HG03097 (cell line): ENCODE results near the gene APRT.
"Not testable (repeated sequence)": the region's sequence is repeated elsewhere in the genome, so short reads cannot be mapped to it uniquely, and the experiment has no call there.

Experiments used
- ATAC-seq: cut with Tn5 transposase; IDR thresholded peaks from one replicate; pipeline ENCODE4 v1.9.1; 2021; ENCODE audit not compliant: unreplicated experiment, low FRiP score

APRT gene

GRCh38 chr16:88824256-88825077 lies 12.7 kb upstream of the APRT start:
- no peak for ATAC-seq

DNA sequence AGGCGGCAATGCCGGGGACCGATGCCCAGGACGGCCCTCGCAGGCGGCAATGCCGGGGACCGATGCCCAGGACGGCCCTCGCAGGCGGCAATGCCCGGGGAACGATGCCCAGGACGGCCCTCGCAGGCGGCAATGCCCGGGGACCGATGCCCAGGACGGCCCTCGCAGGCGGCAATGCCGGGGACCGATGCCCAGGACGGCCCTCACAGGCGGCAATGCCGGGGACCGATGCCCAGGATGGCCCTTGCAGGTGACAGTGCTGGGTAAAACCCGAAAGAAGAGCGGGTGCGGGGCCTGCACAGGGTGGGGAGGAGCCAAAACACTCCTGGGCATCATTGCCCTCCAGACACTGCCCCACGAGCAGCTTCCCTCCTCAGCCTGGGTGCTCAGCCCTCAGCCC lies 11.9 kb upstream of the APRT start:
- ATAC-seq, result not testable (repeated sequence)

- no peak for ATAC-seq
Measured at GRCh38 chr16:88822281-88823040, 10.7 kb upstream of the APRT start.

DNA sequence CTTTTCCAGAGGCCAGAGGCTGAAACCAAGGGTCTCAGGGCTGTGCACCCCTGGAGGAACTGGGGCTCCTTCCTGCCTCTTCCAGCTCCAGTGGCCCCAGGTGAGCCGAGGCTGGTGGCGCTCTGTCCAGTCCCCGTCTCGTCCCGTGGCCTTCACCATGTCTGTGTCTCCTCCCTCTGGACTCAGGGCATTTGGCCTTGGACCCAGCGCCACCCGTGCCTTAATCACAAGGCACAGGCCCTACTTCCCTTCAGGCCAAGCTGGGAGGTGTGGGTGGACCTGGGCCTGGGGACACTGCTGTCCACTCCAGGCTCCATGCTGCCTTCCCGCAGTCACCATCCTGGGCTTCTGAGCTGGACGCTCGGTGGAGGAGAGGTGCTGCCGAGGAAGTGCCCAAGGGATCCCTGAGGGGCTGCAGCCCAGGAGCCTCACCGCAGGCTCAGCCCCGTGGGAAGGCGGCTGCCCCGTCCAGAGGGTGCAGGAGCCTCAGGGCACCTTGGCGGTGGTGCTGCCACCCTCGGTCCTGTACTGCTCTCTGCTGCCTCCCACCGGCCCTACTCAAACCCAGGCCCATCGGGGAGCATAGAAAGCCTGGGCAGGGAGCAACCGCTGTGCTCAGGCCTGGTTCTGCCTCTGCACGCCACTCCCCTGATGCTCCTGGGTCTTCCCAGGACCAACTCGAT lies 9.6 kb upstream of the APRT start:
- ATAC-seq, result no peak

GRCh38 chr16:88820385-88821025 lies 8.8 kb upstream of the APRT start:
- no peak for ATAC-seq

DNA sequence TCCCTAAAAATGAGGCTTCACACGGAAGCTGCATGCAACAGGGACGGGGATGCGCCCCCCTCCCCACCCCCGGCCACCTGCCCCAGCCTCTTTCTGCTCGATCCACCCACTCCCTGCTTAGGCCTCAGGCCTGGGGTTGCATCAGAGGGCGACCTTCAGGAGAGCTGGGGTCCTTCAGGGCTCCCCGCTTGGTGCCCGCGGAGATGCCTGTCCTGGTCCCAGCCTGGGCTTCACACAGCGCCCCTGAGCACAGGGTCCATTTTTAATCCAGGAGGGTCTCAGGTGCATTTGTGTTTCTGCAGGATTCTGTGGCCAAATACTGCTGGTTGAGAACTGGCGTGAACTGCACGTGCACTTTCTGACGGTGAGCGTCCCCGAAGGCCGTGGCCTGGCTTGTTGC lies 7.4 kb upstream of the APRT start:
- no peak for ATAC-seq

- ATAC-seq, result no peak
Measured at GRCh38 chr16:88818575-88818874, 6.8 kb upstream of the APRT start.

DNA sequence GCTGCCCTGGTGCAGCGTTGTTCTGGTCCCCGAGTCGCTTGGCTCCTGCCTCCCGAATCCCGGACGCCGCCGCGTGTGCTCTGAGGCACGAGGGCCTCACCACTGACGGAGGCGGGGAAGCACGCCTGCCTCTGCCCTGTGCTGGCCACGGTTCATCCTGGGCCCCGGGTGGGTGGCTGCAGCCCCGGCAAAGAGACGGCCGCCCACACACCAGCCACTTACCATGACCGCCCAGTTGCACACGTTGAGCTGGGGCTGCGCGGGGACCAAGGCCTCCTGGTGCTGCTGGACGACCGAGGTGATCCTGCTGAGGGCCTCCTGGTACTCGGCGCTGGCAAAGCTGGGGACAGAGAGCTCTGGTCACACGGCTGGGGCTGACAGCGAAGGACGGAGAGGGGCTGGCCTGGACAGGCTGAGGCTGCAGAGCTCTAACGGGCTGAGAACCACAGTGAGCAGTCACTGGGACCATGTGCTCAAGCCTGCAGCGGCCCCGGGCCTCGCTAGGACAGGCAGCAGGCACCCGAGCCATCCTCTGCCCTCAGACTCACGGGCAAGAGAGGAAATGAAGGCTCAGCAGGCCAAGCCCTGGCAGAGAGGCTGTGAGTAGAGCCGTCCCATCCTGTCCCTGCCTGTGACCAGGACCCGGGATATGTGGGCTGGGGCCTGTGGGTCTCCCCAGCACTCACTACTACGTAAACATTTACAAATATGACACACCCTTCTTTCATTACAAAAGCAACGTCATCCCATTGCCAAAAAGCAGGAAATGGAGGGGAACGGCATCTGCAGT lies 6.3 kb upstream of the APRT start:
- ATAC-seq, result no peak

DNA sequence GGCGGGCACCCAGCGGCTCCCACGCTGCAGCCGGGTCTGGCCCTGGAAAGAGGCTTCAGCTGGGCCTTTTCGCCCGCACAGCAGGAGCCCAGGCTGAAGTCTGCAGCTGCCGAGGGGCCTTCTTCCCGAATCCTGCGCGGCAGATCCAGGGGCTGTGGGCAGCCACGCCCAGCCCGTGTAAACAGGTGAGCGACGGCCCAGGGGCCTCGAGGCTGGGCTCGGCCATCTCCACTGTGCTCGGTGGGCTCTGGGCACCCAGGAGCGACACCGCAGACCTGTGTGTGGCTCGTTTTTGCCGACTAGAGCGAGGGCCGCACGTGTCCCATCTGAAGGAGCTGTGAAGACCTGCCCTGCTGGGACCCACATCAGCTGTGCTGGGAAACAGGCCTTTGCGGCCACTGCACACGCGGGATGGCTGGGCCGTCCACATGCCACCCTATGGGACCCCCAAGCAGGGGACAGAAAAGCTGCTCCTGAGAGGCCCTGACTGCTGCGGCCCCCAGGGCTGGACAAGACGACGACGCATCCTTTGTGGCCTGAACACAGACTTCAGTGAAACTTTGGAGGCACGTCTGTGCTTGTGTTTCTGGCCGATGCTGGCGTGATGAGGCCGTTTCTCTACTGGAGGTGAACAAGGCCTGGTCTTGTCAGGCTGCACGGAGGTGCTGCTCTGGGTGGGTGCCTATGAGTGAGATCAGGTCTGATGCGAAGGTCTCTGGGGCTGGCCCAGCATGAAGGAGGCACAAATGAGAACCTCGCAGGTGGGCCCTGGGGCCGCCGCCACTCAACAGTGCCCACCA lies 5.2 kb upstream of the APRT start:
- no peak for ATAC-seq

DNA sequence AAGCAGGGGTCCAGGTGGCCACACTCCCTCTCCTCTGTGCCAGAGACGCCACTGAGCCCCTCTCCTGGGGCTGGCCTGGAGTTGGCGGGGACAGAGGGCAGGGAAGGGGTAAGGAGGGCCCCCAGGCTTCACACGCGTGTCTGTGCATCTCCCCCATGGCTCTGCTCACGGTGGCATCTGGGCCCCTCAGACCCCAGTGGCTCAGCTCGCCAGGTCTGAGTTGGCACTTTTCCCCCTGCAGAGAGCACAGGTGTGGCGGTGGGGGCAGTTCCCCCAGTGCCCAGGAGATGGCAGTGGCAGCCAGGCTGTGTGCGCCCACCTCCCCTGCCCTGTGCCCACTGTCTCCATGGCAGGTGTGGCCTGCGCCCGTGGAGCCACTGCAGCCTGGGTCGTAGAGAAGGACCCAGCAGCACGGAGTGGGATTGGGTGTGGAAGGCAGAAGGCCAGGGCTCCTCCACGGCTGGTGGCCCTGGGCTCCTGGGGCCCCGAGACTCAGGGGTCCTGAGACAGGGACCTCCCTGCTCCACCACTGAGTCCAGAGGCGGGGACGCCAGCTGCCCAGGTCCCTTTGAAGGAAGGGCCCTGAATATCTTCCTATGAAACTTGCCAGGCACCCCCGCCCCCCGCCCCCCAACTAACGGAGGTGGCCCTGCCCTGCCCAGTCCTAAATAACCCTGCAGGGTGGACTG lies 4.3 kb upstream of the APRT start:
- ATAC-seq, result no peak

- no peak for ATAC-seq
Measured at GRCh38 chr16:88815227-88815626, 3.5 kb upstream of the APRT start.

- ATAC-seq, result no peak
Measured at GRCh38 chr16:88814144-88814502, 2.4 kb upstream of the APRT start.

GRCh38 chr16:88813269-88814143 lies 1.8 kb upstream of the APRT start:
- ATAC-seq, result no peak

GRCh38 chr16:88812513-88813268 lies 963 bp upstream of the APRT start:
- no peak for ATAC-seq

GRCh38 chr16:88810912-88811768 lies 588 bp downstream of the APRT start:
- ATAC-seq, result peak; percentile 45

GRCh38 chr16:88810166-88810911 lies 1.4 kb downstream of the APRT start:
- ATAC-seq, result no peak
